SU-DHL-6 (cell line): Measurements from ENCODE around the gene PGBD5.

Experiments used
- H2AFZ ChIP-seq: fragments of 200-600 bp; sonication (generic); 2 replicates; pipeline ENCODE4 v1.6.1; 2014; ENCODE audit warnings: low read depth, mild to moderate bottlenecking, moderate library complexity, mixed read lengths, antibody characterized with exemption, low read length; ENCODE audit not compliant: severe bottlenecking
- H3F3A ChIP-seq: fragments of 200-600 bp; shearing (Covaris generic); 2 replicates; pipeline ENCODE4 v1.6.0; 2016; ENCODE audit warnings: antibody characterized with exemption, mild to moderate bottlenecking; ENCODE audit not compliant: insufficient read depth
- H3K27ac ChIP-seq: fragments of 200-600 bp; sonication (generic); 2 replicates; pipeline ENCODE4 v1.5.1; 2016; ENCODE audit warnings: low read depth, mild to moderate bottlenecking, low read length, moderate library complexity, mixed read lengths
- H3K27me3 ChIP-seq: fragments of 200-600 bp; sonication (generic), shearing (Covaris generic); 2 replicates; pipeline ENCODE4 v1.6.0; 2014; ENCODE audit warnings: mild to moderate bottlenecking, low read length
- H3K36me3 ChIP-seq: fragments of 200-600 bp; sonication (generic); 2 replicates; pipeline ENCODE4 v1.6.1; 2014; ENCODE audit warnings: mild to moderate bottlenecking, low read length, mixed read lengths
- H3K4me2 ChIP-seq: fragments of 300-600, 200-600 bp; shearing (Covaris generic), sonication (generic); 2 replicates; pipeline ENCODE4 v1.6.0; 2014; ENCODE audit warnings: low read length, low read depth, mild to moderate bottlenecking; ENCODE audit not compliant: poor library complexity, severe bottlenecking
- H3K4me3 ChIP-seq: fragments of 200-600 bp; sonication (generic); 2 replicates; pipeline ENCODE4 v1.5.1; 2014; ENCODE audit warnings: antibody characterized with exemption, low read length, mild to moderate bottlenecking, mixed read lengths; ENCODE audit not compliant: insufficient read depth, poor library complexity, severe bottlenecking
- H3K79me2 ChIP-seq: fragments of 200-600 bp; sonication (generic); 2 replicates; pipeline ENCODE4 v1.6.1; 2014; ENCODE audit warnings: mild to moderate bottlenecking, low read length, moderate library complexity; ENCODE audit not compliant: insufficient read depth
- H3K9ac ChIP-seq: fragments of 200-600 bp; sonication (generic); 2 replicates; pipeline ENCODE4 v1.7.0; 2014; ENCODE audit warnings: mild to moderate bottlenecking, low read length
- H3K9me2 ChIP-seq: fragments of 200-600 bp; sonication (generic); replicated peaks from 2 replicates; pipeline ENCODE4 v1.6.1; 2014; ENCODE audit warnings: low read length; ENCODE audit not compliant: insufficient read depth
- H3K9me3 ChIP-seq: fragments of 200-600 bp; sonication (generic); 2 replicates; pipeline ENCODE4 v1.6.1; 2014; ENCODE audit warnings: low read length, mixed read lengths; ENCODE audit not compliant: insufficient read depth
- H4K20me1 ChIP-seq: fragments of 200-600 bp; sonication (generic); 2 replicates; pipeline ENCODE4 v1.6.1; 2014; ENCODE audit warnings: low read depth, mild to moderate bottlenecking, antibody characterized with exemption, low read length, moderate library complexity, mixed read lengths
- EZH2phosphoT487 ChIP-seq: fragments of 200-600 bp; sonication (generic), shearing (Covaris generic); conservative IDR thresholded peaks from 2 replicates; pipeline ENCODE4 v1.6.1; 2018; ENCODE audit warnings: mild to moderate bottlenecking, antibody characterized with exemption, low read length, moderate library complexity, mixed read lengths
- TF ChIP-seq, protein P1 (sequence below): fragments of 200-600 bp; sonication (generic); IDR thresholded peaks from one replicate; pipeline ENCODE4 v1.5.1; 2017; ENCODE audit warnings: antibody characterized with exemption, mild to moderate bottlenecking, low read length, moderate library complexity; ENCODE audit not compliant: insufficient read depth, poor library complexity, severe bottlenecking

The PGBD5 gene

DNA sequence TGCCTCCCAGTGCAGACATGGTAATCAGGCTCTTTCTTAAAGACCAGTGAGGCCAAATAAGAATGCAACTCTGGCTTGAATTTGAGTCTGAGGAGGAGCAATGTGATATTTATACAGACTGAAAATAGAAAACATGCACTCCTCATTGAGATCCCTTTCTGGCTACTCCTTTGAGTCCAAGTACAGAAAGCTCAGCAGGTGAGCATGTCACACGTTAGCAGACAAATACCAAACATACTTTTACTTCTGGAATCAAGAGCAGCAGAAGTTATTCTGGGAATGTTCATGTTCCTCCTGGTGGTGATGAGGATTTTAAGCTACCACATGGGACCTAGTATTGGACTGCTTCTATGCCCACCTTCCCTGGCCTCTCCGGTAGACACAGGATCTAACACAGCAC, 48.3 kb downstream of the PGBD5 start:
- Histone ChIP-seq H3K9ac (no peak overlapping the region), H3F3A (no peaks in the 10 kb centered on the region), H3K4me2 (no peak overlapping the region), H4K20me1 (no peaks in the 10 kb centered on the region), H3K79me2 (no peaks in the 10 kb centered on the region), H3K36me3 (no peaks in the 10 kb centered on the region), H3K27me3 (no peaks in the 10 kb centered on the region), H3K27ac (no peak overlapping the region), H2AFZ (no peak overlapping the region), H3K9me2 (no peaks in the 10 kb centered on the region), H3K4me3 (no peak overlapping the region), H3K9me3 (peaks cover 16% of the 10 kb centered on the region; the same call in 1 of the 2 replicates)
- TF ChIP-seq, protein P1, sequence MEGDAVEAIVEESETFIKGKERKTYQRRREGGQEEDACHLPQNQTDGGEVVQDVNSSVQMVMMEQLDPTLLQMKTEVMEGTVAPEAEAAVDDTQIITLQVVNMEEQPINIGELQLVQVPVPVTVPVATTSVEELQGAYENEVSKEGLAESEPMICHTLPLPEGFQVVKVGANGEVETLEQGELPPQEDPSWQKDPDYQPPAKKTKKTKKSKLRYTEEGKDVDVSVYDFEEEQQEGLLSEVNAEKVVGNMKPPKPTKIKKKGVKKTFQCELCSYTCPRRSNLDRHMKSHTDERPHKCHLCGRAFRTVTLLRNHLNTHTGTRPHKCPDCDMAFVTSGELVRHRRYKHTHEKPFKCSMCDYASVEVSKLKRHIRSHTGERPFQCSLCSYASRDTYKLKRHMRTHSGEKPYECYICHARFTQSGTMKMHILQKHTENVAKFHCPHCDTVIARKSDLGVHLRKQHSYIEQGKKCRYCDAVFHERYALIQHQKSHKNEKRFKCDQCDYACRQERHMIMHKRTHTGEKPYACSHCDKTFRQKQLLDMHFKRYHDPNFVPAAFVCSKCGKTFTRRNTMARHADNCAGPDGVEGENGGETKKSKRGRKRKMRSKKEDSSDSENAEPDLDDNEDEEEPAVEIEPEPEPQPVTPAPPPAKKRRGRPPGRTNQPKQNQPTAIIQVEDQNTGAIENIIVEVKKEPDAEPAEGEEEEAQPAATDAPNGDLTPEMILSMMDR: no peak
- no peak for TF ChIP-seq EZH2phosphoT487

DNA sequence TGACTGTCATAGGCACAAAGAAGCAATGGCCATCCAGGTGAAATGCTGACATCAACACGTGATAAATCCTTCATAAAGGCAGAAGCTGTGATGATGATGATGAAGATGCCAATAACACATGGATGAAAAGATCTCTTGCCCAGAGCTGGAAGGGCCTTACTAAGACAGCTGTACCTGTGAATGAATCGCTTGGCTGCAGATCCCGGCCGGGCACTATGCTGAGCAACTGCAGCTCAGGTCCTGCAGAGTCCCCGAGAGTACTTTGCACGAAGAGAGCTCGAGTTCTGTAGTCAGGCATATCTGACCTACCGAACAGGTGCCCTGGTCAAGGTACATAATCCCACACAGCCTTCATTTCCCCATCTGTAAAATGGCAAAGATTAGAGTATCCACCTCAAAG, 48.8 kb downstream of the PGBD5 start:
- no peaks in the 10 kb centered on the region for H3K79me2 ChIP-seq
- TF ChIP-seq EZH2phosphoT487: no peak
- TF ChIP-seq, protein P1: no peak

DNA sequence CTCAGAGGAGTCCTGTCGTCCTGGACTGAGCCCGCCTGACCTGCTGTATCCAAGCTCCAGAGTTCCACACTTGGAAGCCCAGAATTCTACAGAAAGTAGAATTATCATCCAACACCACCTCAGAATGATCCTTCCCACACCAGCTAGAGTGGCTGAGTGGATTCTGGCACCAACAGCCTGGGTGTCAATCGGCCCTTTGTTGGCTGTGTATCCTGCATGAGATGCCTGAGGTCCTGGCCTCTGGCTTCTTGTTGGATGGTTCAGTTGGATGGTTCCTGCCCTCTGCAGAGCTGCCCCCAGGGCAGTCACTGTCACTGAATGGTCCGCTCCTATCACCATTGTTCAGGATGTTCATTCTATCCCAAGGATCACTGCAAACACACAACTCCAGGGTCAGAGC, 49.8 kb downstream of the PGBD5 start:
- Histone ChIP-seq H3K79me2 (no peaks in the 10 kb centered on the region), H3K9ac (no peak overlapping the region), H3K9me2 (no peaks in the 10 kb centered on the region), H3K4me3 (no peak overlapping the region), H4K20me1 (no peaks in the 10 kb centered on the region), H3F3A (no peaks in the 10 kb centered on the region), H2AFZ (no peak overlapping the region), H3K27ac (no peak overlapping the region), H3K9me3 (peaks cover 16% of the 10 kb centered on the region; the same call in 1 of the 2 replicates), H3K27me3 (no peaks in the 10 kb centered on the region), H3K36me3 (no peaks in the 10 kb centered on the region), H3K4me2 (no peak overlapping the region)
- TF ChIP-seq, protein P1: no peak
- TF ChIP-seq EZH2phosphoT487: no peak

More for the DNA sequence above, 48.8 kb downstream of the PGBD5 start:
- Histone ChIP-seq H3K9me3 (peaks cover 16% of the 10 kb centered on the region; the same call in 1 of the 2 replicates), H3K4me3 (no peak overlapping the region), H3K9me2 (no peaks in the 10 kb centered on the region), H2AFZ (no peak overlapping the region), H3K36me3 (no peaks in the 10 kb centered on the region), H3K27me3 (no peaks in the 10 kb centered on the region), H4K20me1 (no peaks in the 10 kb centered on the region), H3K27ac (no peak overlapping the region), H3K4me2 (no peak overlapping the region), H3K9ac (no peak overlapping the region), H3F3A (no peaks in the 10 kb centered on the region)
